SKM-1 (cell line): ENCODE results near the gene ARHGEF1.

Source experiments
- DNase-seq: peaks from one replicate; lab custom pipeline; 2025; ENCODE audit not compliant: unreplicated experiment; lab: John Stamatoyannopoulos, UW

ARHGEF1 gene

GRCh38 chr19:41882568-41883462 is at the start of gene ARHGEF1:
Gene ARHGEF1, plus strand, starts transcription at chr19:41883184. Its CDS starts 4,899 bp downstream, at chr19:41888083.
- peak; percentile 17 for DNase-seq

GRCh38 chr19:41837981-41838708 is 44.8 kb upstream of the ARHGEF1 start:
- no peak for DNase-seq

GRCh38 chr19:41839211-41839610 is 43.8 kb upstream of the ARHGEF1 start:
- no peak for DNase-seq

- no peak for DNase-seq
Observed at GRCh38 chr19:41843371-41843770, 39.6 kb upstream of the ARHGEF1 start.

- DNase-seq = no peak
Observed at GRCh38 chr19:41844601-41845000, 38.4 kb upstream of the ARHGEF1 start, which contains the start of gene LYPD4. Gene LYPD4, minus strand, starts transcription at chr19:41844683. Its CDS starts 5,398 bp downstream, at chr19:41839285.

GRCh38 chr19:41845001-41845050 is 38.2 kb upstream of the ARHGEF1 start, which contains the start of gene DMRTC2:
Gene DMRTC2, plus strand, starts transcription at chr19:41845042. Its CDS starts 2,387 bp downstream, at chr19:41847429.
- no peak for DNase-seq

GRCh38 chr19:41845051-41845590 is 37.9 kb upstream of the ARHGEF1 start:
- no peak for DNase-seq

GRCh38 chr19:41847351-41848105 is 35.5 kb upstream of the ARHGEF1 start:
- DNase-seq = no peak

- DNase-seq = no peak
Observed at GRCh38 chr19:41848666-41849065, 34.3 kb upstream of the ARHGEF1 start.

GRCh38 chr19:41849067-41849466 is 33.9 kb upstream of the ARHGEF1 start:
- DNase-seq = no peak

- no peak for DNase-seq
Observed at GRCh38 chr19:41850381-41850780, 32.6 kb upstream of the ARHGEF1 start.

- DNase-seq = no peak
Observed at GRCh38 chr19:41851456-41851855, 31.5 kb upstream of the ARHGEF1 start.

GRCh38 chr19:41853344-41853743 is 29.6 kb upstream of the ARHGEF1 start:
- DNase-seq = no peak

- DNase-seq = no peak
Observed at GRCh38 chr19:41853768-41854167, 29.2 kb upstream of the ARHGEF1 start.

- DNase-seq = no peak
Observed at GRCh38 chr19:41859213-41859617, 23.8 kb upstream of the ARHGEF1 start.

- DNase-seq = peak; percentile 79
Observed at GRCh38 chr19:41859618-41860418, 23.2 kb upstream of the ARHGEF1 start, which contains the start of gene RPS19. Gene RPS19, plus strand, starts transcription at chr19:41860255. Its CDS starts 520 bp downstream, at chr19:41860775.

- no peak for DNase-seq
Observed at GRCh38 chr19:41860419-41861115, 22.4 kb upstream of the ARHGEF1 start.

GRCh38 chr19:41861116-41861768 is 21.7 kb upstream of the ARHGEF1 start:
- DNase-seq = no peak

- no peak for DNase-seq
Observed at GRCh38 chr19:41861846-41862245, 21.1 kb upstream of the ARHGEF1 start.
